CD4-positive, alpha-beta T cell treated with Interleukin-6 at 100 ng/mL for 8 hours (primary cell): ENCODE results near the gene ARMCX6.
A peak's percentile ranks its signal among the peaks of the same experiment; 100 is the strongest.
"Not testable (repeated sequence)": the region's sequence is repeated elsewhere in the genome, so short reads cannot be mapped to it uniquely, and the experiment has no call there.

Experiments
- DNase-seq: peaks from one replicate; pipeline ENCODE4 v3.0.0-alpha.2; 2020; ENCODE audit warnings: mixed read lengths, low spot score

The ARMCX6 gene

DNA sequence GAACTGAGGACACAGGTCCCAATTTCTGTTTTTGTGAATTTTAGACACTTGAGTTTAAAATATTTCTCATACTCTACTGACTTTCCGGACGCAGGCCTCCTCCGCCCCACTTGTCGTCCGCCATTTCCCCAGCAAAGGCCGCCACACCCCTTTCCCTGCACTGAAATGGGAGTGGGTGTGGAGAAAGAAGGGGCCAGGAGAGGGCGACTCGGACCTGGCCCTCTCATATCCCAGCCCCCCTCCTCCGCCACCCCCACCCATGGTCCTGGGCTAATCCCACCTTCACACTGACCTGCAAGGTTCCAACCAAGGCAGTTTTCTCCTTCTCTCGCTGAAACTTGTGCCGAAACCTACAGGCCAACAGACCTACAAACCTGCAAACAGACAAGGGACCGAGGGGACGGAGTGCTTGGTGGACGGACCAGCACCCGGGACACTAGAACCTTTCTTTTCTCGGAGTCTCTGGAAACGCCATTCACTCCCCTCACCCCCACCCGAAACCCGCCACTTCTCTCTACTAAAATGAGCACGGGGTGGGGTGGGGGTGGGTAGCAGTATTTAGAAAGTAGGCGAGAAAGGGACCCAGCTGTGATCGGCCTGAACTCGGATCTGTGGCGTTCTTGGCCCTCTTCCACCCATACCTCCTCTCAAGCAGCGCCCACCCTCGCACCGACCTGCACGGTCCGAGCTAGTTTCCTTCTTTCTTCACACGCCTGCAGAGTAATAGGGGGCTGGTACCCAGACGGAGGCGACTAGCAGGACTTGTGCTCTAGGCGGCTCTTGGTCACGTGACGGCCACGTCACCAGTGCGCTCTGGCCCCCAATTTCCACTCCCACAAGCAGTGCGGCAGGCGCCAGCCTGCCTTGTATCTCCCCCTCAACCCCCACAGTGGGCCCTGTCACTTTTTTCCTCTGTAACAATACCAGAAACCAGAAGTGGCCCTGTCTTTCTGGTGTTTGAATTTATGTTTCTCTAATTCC, at the start of gene ARMCX6:
Gene ARMCX6, minus strand, starts transcription at position 790 of the 981 bp plus-strand sequence. CDS start 1,380 bp downstream, outside the sequence.
- DNase-seq = peak; percentile 68

DNA sequence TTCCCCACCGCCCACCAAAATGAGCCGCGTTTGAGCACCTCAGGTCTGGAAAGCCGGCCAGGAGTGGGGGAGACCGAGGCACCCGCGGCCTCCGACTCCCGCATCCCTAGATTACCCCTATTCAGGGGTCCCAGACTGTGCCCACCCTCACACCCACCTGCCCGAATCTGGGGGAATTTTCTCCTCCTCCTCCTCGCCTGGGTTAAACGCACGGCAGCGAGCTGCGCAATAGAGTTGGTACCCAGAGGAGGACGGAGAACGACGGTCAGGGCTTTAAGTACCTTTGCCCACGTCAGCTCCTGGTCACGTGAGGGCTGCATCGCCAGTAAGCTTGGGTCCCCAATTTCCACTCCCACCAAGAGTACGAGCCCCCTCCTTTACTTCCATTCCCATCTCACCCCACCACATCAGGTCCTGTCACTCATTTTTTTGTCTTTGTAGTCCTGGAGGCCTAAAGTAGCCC, 41.8 kb upstream of the ARMCX6 start, which contains the start of gene ARMCX2:
Gene ARMCX2, minus strand, starts transcription at position 250 of the 463 bp plus-strand sequence. CDS start 2,262 bp downstream, outside the sequence.
- no peak for DNase-seq

DNA sequence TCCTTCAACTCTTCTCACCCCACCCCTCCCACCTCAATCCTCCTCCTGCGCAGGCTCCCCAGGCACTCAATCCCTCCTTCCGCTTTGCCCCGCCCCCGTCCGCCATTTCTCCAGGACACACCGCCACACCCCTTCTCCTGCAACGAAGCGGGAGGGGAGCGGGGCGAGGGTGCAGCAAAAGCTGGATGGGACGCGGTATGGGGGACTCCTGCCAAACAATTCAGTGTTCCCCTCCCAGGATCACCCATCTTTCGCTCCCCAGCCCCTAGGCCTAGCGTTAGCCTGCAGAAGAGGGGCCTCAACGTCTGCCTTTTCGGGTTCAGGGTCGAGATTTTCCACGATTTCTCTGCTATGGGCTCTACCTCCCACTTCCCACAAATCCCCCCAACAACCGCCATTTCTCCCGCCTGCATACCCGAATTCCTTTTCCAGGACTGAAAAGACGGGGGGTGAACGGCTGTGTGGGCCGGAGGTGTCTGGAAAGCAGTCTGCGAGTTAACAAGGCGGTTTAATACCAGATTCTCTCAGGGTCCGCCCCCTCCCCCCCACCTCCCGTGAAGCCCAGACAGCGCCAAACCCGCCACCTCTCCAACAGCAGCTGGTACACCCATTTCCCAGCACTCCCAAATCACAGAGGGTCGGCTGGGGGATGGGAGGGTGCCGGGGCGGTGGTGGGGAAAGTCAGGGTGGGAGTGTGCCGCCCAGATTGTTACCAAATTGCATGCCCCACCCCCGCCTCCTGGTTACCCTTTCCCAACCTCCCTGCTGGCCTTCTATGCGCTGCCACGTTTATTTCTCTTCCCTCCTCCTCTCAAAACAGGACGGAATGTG, 41.1 kb upstream of the ARMCX6 start:
- DNase-seq = peak; percentile 55

DNA sequence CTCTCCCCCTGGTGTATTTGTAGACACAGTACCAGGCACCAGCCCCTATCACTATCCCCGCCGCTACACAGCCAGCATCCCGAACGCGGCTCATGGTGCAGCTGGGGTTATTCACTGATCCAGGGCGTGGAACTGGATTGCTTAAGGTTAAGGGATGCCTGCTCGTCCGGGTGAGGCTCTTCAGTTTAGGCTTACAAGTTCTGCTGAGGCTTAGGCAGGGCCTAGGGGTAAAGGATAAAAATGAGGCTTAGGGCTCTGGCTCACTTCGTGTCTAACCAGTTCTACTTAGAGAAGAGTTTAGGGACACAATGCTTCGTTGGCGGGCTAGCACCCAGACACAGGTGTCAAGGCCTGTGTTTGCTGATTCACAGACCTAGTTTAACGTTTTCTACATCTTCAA, 39.7 kb upstream of the ARMCX6 start:
- no peak for DNase-seq

DNA sequence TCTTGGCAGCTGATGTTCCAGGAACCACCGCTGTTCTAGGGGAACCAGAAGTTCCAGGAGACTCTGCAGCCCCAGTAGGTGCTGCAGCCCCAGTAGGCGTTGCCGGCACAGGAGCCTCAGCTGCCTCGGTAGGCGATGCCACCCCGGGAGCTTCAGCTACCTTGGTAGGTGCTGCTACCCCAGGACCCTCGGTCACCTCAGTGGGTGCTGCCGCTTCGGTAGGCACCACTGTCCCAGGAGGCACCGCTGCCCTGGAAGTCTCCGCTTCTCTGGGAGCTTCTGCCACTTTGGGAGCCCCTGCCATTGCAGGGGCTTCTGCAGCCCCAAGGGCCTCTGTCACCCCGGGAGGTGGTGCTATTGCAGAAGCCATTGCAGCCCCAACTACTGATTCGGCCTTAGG, 39.0 kb upstream of the ARMCX6 start:
- no peak for DNase-seq

DNA sequence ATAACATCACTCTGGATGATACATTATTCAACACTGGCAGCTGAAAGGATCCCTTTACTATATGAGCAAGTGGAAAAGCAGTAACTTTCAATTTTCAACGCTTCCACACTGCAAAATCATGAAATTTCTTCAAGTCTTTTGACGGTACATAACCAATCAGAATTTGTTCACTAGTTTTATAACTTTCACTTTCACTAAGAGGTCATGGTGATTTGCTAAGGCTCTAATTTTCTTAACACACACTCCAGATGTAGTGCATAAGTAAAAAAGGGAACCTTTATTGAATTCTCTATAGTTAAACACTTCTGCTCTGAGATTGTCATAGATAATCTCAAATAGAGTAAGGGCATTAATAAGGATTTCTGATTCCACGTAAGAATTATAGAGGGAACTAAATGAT, 37.7 kb upstream of the ARMCX6 start:
- no peak for DNase-seq

DNA sequence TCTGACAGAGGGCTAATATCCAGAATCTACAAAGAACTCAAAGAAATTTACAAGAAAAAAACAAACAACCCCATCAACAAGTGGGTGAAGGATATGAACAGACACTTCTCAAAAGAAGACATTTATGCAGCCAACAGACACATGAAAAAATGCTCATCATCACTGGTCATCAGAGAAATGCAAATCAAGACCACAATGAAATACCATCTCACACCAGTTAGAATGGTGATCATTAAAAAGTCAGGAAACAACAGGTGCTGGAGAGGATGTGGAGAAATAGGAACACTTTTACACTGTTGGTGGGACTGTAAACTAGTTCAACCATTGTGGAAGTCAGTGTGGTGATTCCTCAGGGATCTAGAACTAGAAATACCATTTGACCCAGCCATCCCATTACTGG, 29.9 kb upstream of the ARMCX6 start:
- not testable (repeated sequence) for DNase-seq

DNA sequence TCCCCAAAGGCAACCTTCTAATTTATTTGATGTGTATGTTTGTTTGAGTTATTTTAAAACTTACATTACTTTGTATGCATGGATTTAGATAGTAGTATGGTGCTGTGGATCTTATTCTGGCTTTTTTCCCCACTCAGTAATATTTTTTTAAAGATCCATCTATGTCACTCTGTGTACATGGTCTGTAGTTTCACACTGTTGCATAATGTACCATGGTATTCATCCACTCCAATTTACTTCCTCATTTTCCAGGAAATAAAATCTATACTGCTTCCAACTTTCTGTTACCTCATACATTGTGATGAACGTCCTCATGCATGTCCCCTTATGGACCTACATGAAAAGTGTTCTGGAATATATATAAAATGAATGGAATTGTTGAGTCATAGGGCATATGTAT, 24.3 kb upstream of the ARMCX6 start:
- DNase-seq = no peak

DNA sequence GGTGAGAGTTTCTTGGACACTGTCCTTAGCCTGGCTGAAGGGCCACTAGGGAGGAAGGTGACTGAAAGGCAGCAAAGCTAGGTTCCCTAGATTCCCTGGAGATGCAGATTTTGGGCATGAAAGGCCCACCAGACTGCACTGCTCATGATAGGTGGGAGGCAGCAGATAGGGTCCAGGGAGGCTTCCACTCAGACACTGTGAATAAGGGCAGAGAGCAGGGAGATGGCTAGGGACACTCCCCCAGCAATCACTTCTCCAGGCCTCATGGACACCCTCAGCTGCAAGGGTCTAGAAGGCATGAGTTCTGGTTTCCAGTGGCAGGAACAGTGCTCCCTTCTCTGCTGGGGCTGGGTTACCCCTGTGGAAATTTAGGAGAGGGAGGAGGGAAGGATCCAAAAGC, 21.8 kb upstream of the ARMCX6 start:
- no peak for DNase-seq

DNA sequence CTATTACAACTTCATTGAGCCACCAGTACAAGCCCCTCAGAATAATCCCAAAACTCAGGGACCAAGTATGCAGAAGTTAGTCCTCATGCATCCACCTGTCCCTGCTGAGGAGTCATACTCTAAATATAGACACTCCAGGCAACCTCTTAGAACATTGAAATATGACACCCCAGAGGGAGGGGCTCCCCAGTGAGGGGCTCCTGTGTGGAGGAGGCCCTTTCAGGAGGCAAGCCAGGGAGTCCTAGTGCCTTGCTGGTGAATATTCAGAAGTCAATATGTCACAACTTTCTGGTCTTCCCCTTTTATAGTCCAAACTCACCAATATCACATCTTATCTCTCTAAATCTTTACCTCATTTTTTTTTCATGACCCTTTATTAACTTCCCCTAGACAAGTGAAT, 1.6 kb upstream of the ARMCX6 start:
- no peak for DNase-seq

DNA sequence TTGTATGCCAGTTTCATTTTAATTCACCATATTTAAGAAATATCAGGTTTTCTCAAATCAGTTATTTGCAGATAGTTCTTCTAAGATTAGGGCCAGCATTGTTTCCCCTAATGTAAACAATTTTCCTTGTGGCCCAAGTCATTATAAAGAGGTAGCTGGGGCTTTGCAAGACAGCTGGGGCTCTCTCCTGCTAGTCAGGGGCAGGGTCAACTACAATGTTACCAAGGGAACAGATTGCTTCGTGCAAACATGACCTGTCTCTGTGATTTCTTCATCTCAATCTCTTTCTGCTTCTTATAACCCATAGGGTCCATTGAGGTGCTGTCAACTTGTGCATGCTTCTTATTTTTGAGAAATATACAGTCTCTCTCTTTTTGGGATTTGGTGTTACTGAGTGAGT, 12.1 kb downstream of the ARMCX6 start:
- no peak for DNase-seq

DNA sequence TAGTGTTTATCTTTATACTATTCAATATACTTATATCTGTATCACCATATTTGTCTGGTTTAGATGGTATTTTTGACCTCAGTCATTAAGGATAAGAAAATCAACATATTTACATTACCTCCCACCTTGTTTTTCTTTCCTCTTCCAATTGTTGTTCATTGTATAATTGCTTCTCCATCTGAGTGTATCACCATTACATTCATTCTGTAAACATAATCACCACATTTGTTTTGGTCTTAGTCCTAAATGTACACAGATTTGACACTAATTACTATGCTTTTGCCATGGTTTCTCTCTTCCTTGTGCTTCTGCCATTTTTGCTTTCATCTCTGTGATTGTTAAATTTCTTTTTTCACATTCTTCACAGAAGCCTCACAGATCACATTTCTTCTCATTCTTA, 12.7 kb downstream of the ARMCX6 start:
- no peak for DNase-seq

DNA sequence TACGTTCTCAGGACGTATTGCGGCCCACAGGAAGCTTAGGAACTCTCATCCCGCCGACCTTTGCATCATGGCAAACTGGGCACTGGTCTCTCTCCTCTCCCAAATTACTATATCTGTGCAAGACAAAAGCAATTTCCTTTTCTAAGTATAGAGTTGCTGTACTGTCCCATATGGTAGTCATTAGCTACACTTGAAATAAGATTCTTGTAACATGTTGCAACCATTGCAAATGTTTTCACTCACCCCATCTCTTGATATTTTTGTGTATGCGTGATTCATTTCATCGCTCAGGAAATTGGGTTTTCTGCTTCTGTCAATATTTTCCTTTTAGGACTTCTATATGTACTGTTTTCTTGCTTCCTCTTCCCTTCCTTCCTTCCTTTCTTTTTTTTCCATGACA, 15.7 kb downstream of the ARMCX6 start:
- no peak for DNase-seq

DNA sequence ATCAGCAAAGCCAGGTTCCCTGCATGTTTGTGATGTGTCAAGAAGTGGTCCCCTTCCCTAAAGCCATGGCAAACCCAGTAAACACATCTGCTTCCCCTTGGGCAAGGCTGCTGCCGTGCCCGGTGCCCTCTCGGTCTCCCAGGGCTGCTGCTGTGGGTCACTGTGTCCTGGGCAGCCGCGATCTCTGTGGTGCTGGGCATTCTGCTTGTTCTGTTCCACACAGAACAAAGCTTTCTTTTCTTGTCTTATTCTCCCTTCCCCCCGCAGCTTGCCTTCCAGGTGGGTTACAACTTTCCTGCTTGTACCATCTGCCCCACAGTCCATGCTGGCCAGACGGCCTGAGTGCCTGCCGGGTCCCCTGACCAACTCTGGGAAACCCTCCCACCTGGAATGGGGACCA, 18.2 kb downstream of the ARMCX6 start:
- not testable (repeated sequence) for DNase-seq

DNA sequence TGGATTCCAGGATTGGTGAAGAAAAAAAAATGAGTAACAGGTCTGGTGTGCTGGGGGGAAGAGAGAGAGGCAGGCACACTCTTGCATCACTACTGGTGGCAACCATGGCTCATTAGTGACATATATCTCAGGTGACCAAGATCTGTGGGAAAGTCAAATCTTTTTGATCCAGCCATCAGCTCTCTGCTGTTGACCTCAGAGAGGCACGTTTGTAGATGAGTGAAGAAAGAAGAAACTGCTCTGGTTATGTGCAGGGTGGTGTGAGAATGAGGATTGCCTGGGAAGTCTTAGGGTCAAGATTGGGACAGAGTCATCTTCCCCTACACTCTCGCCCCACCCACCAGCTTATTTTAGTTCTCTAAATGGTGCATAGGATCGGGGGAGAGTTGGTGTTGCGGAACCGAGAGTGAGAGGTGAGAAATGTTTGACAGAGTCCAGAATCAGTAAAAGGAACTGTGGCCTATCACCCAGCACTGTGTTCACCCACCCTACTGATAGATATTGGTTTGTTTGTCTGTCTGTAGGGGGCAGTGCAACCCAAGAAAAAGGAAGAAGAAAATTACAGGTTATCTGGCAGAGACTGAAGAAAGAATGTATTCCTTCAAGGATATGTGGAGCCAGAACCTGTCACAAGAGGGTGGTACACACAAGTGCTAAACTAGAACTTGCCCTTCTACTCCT, 21.9 kb downstream of the ARMCX6 start:
- peak; percentile 51 for DNase-seq
